Spinal cord (tissue), 10 donors: ENCODE measurements around the gene UBE2F. TPM values are rescaled to one million over a fixed set of nuclear protein-coding genes. Genes with fewer than 3 reads are reported as not detected.

Experiments used
- DNase-seq, 6 donors: peaks; one replicate each; pipeline versions ENCODE4 v3.0.0 to v3.0.0-alpha.2; 2013 to 2015; ENCODE audit warnings: low spot score in 6 of 6, low read depth in 4 of 6
- H3K27ac ChIP-seq: one replicate; pipeline ENCODE4 v1.5.1; 2013; ENCODE audit warnings: low read depth, low read length, control low read depth
- H3K27me3 ChIP-seq: one replicate; pipeline ENCODE4 v1.6.1; 2013; ENCODE audit warnings: low read length; ENCODE audit not compliant: control insufficient read depth, insufficient read depth
- H3K36me3 ChIP-seq: one replicate; pipeline ENCODE4 v1.6.1; 2013; ENCODE audit warnings: low read length; ENCODE audit not compliant: control insufficient read depth, insufficient read depth
- H3K4me1 ChIP-seq: one replicate; pipeline ENCODE4 v1.6.1; 2013; ENCODE audit warnings: low read length; ENCODE audit not compliant: control insufficient read depth, insufficient read depth
- H3K4me3 ChIP-seq: one replicate; pipeline ENCODE4 v1.5.1; 2013; ENCODE audit warnings: low read depth, low read length, control low read depth
- H3K9me3 ChIP-seq: one replicate; pipeline ENCODE4 v1.6.1; 2013; ENCODE audit warnings: low read length; ENCODE audit not compliant: control insufficient read depth, insufficient read depth
- whole genome bisulfite sequencing: methylation state at CpG from one replicate; pipeline ENCODE4 v1.1.5; 2013; ENCODE audit warnings: missing lambda C conversion rate; ENCODE audit not compliant: insufficient coverage; 5-methylcytosine and 5-hydroxymethylcytosine counted together
- polyA plus RNA-seq, 2 donors: library from polyadenylated mRNA; unstranded; fragments of 120-200 nt; gene quantifications; one replicate each; pipeline ENCODE4 v1.2.1, GENCODE V29; 2013; ENCODE audit not compliant: insufficient read length in 2 of 2
- total RNA-seq, 2 donors: library from RNA; depleted of rRNA in 1 of 2; stranded (reverse); fragments of 120-200 nt in 1 of 2; fragments of >200 nt in 1 of 2; gene quantifications; one replicate each; pipeline versions ENCODE4 v1.2.3 to v1.2.4, GENCODE V29; 2013 to 2014
- donor health status: healthy.

Gene UBE2F
- total and polyA plus RNA-seq, 4 donors = 52.5 to 80.2 (median 63.8) TPM

DNA sequence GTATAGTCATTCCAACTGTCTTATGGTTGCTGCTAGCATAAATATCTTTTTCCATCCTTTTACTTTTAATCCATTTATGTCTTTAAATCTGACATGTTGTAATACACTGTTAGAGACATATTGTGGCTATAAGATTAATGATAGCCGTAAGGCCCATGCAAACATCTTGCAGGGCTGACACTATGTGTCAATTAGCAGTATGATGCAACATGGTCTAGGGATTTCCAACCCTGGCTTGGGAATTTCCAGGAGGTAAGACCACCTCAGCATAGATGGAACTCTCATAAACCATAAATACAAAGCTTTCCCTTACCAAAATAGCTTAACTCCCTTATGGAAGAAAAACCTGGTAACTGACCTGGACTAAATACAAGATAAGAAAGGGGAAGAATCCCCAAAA is 110.5 kb downstream of the UBE2F start:
- Histone ChIP-seq H3K36me3 (peaks cover 27% of the 10 kb centered on the region), H3K27me3 (no peaks in the 10 kb centered on the region), H3K27ac (no peak overlapping the region), H3K9me3 (peaks cover 2% of the 10 kb centered on the region), H3K4me3 (no peak overlapping the region), H3K4me1 (no peaks in the 10 kb centered on the region)
- no peak for DNase-seq
- WGBS = no CpG with 5 or more reads among the region's 1 CpG

DNA sequence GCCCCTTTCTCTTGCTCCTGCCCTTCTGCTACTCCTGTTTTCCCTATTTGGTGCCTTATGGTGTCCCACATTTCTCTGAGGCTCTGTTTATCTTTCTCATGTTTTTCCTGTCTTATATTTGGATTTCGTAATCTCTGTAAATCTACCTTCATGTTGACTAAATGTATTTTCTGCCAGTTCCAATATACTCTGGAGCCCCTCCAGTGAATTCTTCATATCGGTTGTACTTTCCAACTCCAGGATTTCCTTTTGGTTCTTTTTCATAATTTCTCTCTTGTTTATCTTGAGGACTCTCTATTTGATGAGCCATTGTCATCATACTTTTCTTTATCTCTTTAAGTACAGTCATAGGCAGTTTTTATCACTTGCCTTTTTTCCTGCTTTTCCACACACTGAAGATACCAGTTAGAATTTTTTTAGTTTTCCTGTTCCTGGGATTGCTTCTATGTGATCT is 113.1 kb downstream of the UBE2F start:
- H3K27ac ChIP-seq = no peak overlapping the region
- no peaks in the 10 kb centered on the region for H3K4me1 ChIP-seq
- DNase-seq = no peak
- peaks cover 2% of the 10 kb centered on the region for H3K9me3 ChIP-seq
- peaks cover 34% of the 10 kb centered on the region for H3K36me3 ChIP-seq
- 100% methylated on average over 1 of the region's 2 CpGs for WGBS
- no peak overlapping the region for H3K4me3 ChIP-seq
- no peaks in the 10 kb centered on the region for H3K27me3 ChIP-seq

DNA sequence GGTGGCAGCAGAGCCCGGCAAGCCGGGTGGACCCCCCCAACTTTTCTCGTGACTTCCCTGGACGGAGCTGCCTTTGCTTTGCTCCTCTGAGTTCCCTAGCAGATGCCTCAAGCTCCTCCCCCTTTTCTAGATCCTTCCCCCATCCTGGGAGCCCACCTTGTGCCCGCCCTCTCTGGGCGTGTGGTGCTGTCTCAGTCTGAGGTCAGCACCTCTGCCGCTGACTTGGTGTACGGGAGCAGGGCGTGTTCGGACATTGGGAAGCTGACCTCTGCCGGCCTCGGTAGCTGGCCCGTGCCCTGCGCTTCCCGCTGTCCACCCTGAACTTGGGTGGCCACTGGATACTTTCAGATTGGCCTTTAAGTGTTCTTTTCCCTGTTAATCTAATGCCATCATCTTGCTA is 113.7 kb downstream of the UBE2F start:
- no peak overlapping the region for H3K27ac ChIP-seq
- WGBS = 97% methylated on average over 15 of the region's 15 CpGs
- H3K4me1 ChIP-seq = no peaks in the 10 kb centered on the region
- H3K4me3 ChIP-seq = no peak overlapping the region
- no peaks in the 10 kb centered on the region for H3K27me3 ChIP-seq
- no peak for DNase-seq
- peaks cover 2% of the 10 kb centered on the region for H3K9me3 ChIP-seq
- peaks cover 38% of the 10 kb centered on the region for H3K36me3 ChIP-seq

DNA sequence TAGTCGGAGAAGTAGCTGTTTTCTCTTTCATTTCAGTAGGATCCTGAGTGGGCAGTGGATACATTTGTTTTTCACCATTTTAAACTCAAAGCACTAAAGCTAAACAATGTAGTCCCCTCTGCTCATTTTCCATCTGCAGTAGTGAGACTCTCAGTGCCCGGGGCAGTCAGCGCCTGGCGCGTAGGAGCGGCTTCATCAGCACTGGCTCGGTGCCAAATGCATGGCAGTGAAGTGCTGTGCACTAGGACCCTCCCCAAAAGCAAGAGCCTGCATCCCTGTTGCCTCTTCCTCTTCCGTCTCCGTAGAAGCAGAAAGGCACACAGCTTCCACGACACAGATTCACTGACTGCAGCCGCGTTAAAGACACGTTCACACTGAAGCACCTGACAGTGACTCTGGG is 114.3 kb downstream of the UBE2F start:
- no peak overlapping the region for H3K27ac ChIP-seq
- H3K4me3 ChIP-seq = no peak overlapping the region
- peaks cover 38% of the 10 kb centered on the region for H3K36me3 ChIP-seq
- DNase-seq = peak in 3 of 6 donors; percentile 15 to 82 (median 55)
- WGBS = 44% methylated on average over 8 of the region's 13 CpGs
- no peaks in the 10 kb centered on the region for H3K4me1 ChIP-seq
- no peaks in the 10 kb centered on the region for H3K27me3 ChIP-seq
- H3K9me3 ChIP-seq = peaks cover 2% of the 10 kb centered on the region

DNA sequence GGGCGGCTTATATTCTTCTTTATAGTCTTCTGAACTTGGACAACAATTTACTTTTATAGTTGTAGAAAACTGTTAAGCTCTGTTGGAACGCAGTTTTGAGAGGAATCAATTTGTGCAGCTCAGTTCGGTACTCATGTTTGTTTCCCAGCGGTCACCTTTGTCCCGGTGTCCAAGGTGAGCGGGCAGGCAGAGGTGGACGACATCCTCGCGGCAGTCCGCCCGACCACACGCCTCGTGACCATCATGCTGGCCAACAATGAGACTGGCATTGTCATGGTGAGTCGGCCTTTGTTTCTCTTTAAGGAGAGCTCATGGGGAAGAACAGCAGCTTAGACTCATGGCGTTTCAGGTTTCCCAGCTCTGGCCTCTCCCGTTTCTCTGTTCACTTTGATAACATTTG is 114.7 kb downstream of the UBE2F start:
- Histone ChIP-seq H3K9me3 (peaks cover 2% of the 10 kb centered on the region), H3K4me1 (no peaks in the 10 kb centered on the region), H3K4me3 (no peak overlapping the region), H3K36me3 (peaks cover 38% of the 10 kb centered on the region), H3K27ac (no peak overlapping the region), H3K27me3 (no peaks in the 10 kb centered on the region)
- DNase-seq = no peak
- WGBS = 91% methylated on average over 15 of the region's 16 CpGs

DNA sequence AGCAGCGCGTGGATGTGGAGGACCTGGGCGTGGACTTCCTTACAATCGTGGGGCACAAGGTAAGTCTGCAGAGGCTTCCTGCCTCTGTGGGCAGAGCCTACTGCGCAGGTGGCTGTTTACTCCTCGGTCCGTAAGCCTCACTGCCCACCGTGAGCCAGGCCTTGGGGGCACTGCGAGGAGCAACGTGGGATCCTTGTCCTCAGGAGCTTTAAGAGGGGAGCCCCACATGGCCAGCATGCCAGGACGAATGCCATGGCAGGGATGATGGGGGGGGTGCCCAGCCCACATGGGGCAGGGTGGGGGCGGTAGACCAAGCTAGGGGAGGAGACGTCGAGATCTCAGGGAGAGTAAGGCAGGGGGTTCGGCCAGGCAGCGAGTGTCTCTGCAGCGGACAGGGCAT is 115.3 kb downstream of the UBE2F start:
- 92% methylated on average over 17 of the region's 17 CpGs for WGBS
- Histone ChIP-seq H3K4me1 (no peaks in the 10 kb centered on the region), H3K36me3 (peaks cover 38% of the 10 kb centered on the region), H3K4me3 (no peak overlapping the region), H3K9me3 (peaks cover 2% of the 10 kb centered on the region), H3K27me3 (no peaks in the 10 kb centered on the region), H3K27ac (no peak overlapping the region)
- DNase-seq = no peak

DNA sequence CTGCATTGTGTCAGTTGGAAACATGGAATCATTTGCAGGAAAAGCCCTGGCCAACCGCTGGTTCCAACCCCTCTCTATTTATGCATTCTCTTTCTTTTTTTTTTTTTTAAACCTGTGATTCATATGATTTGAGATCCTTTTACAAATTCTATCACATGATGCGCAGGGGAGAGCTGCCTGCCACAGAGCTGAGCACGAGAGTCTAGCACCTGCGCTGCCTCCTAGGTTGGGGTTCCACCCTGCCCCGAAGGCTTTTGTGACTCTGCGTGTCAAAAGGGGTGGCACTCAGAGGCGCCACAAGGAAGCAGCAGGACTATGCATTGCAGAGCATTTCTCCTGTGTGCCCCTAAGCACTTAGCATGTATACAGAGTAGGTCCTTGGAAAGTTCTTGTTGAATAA is 116.0 kb downstream of the UBE2F start:
- no peak for DNase-seq
- 97% methylated on average over 5 of the region's 7 CpGs for WGBS
- H3K27ac ChIP-seq = no peak overlapping the region
- H3K9me3 ChIP-seq = peaks cover under 1% of the 10 kb centered on the region
- H3K4me3 ChIP-seq = no peak overlapping the region
- peaks cover 39% of the 10 kb centered on the region for H3K36me3 ChIP-seq
- no peaks in the 10 kb centered on the region for H3K4me1 ChIP-seq
- no peaks in the 10 kb centered on the region for H3K27me3 ChIP-seq

DNA sequence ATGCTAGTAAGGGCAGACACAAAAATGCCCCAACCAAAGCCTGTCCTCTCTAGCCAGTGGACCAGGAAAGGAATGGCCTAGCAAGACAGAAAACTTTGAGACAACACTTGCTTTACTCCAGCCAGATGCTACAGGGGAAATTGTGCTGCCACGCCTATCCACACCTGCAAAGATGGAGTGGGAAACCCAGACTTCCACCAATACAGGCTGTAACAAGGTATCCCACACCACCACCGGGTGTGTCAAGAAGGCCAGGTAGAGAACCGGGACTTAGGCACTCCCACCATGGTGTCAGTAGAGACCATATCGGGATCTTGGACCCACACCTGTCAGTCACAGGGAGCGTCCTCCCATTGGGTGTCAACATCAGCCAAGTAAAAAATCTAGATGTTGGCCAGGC is 117.1 kb downstream of the UBE2F start:
- no peak overlapping the region for H3K27ac ChIP-seq
- H3K9me3 ChIP-seq = no peaks in the 10 kb centered on the region
- H3K4me3 ChIP-seq = no peak overlapping the region
- WGBS = 98% methylated on average over 5 of the region's 5 CpGs
- H3K4me1 ChIP-seq = no peaks in the 10 kb centered on the region
- peaks cover 41% of the 10 kb centered on the region for H3K36me3 ChIP-seq
- DNase-seq = no peak
- no peaks in the 10 kb centered on the region for H3K27me3 ChIP-seq

DNA sequence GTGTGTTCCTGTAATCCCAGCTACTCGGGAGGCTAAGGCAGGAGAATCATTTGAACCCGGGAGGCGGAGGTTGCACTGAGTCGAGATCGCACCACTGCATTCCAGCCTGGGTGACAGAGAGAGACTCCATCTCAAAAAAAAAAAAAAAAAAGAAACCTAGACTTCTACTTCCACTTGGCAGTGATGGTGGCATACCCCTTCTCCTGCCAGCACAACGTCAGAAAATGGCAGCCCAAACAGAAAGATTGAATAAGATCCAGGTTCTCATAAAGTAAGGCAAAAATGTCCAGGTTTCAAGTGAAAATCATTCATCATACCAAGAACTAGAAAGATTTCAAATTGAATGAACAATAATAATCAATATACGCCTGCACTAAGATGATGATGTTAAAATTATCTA is 117.9 kb downstream of the UBE2F start:
- no peak overlapping the region for H3K27ac ChIP-seq
- H3K27me3 ChIP-seq = no peaks in the 10 kb centered on the region
- no peaks in the 10 kb centered on the region for H3K4me1 ChIP-seq
- WGBS = 92% methylated on average over 2 of the region's 7 CpGs
- H3K36me3 ChIP-seq = peaks cover 41% of the 10 kb centered on the region
- no peak overlapping the region for H3K4me3 ChIP-seq
- DNase-seq = peak in 1 of 6 donors; percentile 61
- H3K9me3 ChIP-seq = no peaks in the 10 kb centered on the region

DNA sequence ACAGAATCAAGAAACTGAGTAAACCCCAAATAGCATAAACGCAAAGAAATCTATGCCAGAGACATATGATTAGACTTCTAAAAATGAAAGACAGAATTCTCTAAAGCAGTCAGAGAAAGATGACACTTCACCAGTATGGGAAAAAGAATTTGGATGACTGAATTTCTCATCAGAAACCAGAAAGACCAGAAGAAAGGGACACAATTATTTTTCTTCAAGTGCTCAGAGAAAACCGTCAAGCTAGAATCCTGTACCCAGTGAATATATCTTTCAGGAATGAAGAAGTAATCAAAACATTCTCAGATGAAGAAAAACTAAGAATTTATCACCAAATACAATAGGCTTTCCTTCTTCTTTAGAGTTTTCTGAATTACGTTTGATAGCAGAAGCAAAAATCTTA is 119.1 kb downstream of the UBE2F start:
- no peak overlapping the region for H3K27ac ChIP-seq
- no peak overlapping the region for H3K4me3 ChIP-seq
- DNase-seq = peak in 1 of 6 donors; percentile 26

More for the DNA sequence above, 119.1 kb downstream of the UBE2F start:
- H3K4me1 ChIP-seq = no peaks in the 10 kb centered on the region
- no CpG with 5 or more reads among the region's 3 CpGs for WGBS
- no peaks in the 10 kb centered on the region for H3K27me3 ChIP-seq
- peaks cover 34% of the 10 kb centered on the region for H3K36me3 ChIP-seq
- H3K9me3 ChIP-seq = no peaks in the 10 kb centered on the region
